ENCODE results near the gene BRAT1. TPM values are rescaled to one million over a fixed set of nuclear protein-coding genes. Genes with fewer than 3 reads are reported as not detected.
A peak's percentile ranks its signal among the peaks of the same experiment; 100 is the strongest.

Gene BRAT1
- total and polyA plus RNA-seq, 2 donors from 2014 or later = 18.7 to 23.7 TPM

DNA sequence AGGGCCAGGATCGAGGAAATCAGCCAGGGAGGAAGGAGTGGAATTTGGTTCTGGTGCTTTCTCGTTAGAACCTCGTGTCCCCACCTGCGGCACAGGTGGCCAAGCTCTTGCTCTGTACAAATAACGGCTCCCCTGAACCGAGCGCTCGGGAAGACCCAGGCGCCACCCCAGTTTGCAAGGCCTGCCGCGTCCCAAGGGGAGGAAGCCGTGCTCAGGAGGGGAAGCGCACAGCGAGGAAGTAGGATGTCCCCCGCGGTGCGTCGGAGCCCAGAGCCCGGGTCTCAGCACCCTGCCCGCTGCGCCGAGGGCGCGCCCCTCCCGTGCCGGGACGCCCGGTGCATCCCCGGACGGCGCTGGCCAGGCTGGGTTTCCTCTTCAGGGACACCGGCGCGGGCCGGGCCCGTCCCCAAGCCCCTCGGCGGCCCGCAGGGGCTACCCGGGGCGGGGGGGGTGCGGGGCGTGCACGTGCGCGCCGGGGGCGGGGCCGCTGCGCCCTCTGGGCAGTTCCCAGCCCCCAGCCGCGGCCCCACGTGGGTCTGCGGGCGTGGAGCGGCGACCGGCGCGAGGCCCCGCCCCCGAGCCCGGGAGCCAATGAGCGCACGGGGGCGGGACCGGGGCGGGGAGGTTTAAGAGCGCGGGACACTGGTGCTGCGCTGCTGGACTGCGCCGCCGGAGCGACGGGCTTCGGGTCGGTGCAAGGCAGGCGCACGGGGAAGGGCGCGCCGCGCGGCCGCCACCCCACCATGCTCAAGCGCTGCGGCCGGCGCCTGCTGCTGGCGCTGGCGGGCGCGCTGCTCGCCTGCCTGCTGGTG lies 36.0 kb downstream of the BRAT1 start, which contains the start of gene LFNG:
LFNG (plus strand) TSS at position 656 of the 812 bp plus-strand sequence; CDS start at position 744, 88 bp downstream.
- intact Hi-C loops (cut with DNase I) = no loop called here
- Histone ChIP-seq H3K36me3 (ENCODE audit: control insufficient read depth in 2 of 3, insufficient read depth in 3 of 3, low read length in 3 of 3) (no peaks in the 10 kb centered on the region), H3K9ac (ENCODE audit: low read length in 3 of 3) (peak within 1 kb of the TSS; percentile 19 to 43 (median 39)), H3K4me1 (ENCODE audit: control insufficient read depth in 2 of 3, insufficient read depth in 2 of 3, low read depth in 1 of 3, low read length in 3 of 3) (peaks cover 0 to 33% (median 0%) of the 10 kb centered on the region in 3 donors), H3K27ac (ENCODE audit: low read depth in 2 of 2, low read length in 2 of 2) (peak within 1 kb of the TSS; percentile 32 to 47), H3K9me3 (ENCODE audit: control insufficient read depth in 2 of 3, insufficient read depth in 1 of 3, low read length in 3 of 3) (no peaks in the 10 kb centered on the region), H3K27me3 (ENCODE audit: control insufficient read depth, insufficient read depth, low read length) (no peaks in the 10 kb centered on the region), H3K4me3 (ENCODE audit: low read length in 3 of 3) (peak within 1 kb of the TSS; percentile 45 to 72 (median 49))
- peak; percentile 27 for TF ChIP-seq CTCF (IDR thresholded peaks at IDR 0.05; ENCODE audit: borderline replicate concordance, extremely low read depth, insufficient read depth)
- DNase-seq (peak; percentile 87 to 97 (median 95)), FAIRE-seq (no peak)

- peak overlapping the region in 2 of 3 donors; percentile 45 to 57 for H3K4me3 ChIP-seq (ENCODE audit: low read length in 3 of 3)
- intact Hi-C loops (cut with DNase I) = no loop called here
- H3K27me3 ChIP-seq (ENCODE audit: control insufficient read depth, insufficient read depth, low read length) = no peaks in the 10 kb centered on the region
- H3K36me3 ChIP-seq (ENCODE audit: control insufficient read depth in 2 of 3, insufficient read depth in 3 of 3, low read length in 3 of 3) = no peaks in the 10 kb centered on the region
- DNase-seq (peak in 3 of 5 donors; percentile 62 to 81 (median 73)), FAIRE-seq (no peak)
- H3K9me3 ChIP-seq (ENCODE audit: control insufficient read depth in 2 of 3, insufficient read depth in 1 of 3, low read length in 3 of 3) = no peaks in the 10 kb centered on the region
- no peak for TF ChIP-seq CTCF (IDR thresholded peaks at IDR 0.05; ENCODE audit: borderline replicate concordance, extremely low read depth, insufficient read depth)
- peak overlapping the region; percentile 32 to 47 for H3K27ac ChIP-seq (ENCODE audit: low read depth in 2 of 2, low read length in 2 of 2)
- H3K4me1 ChIP-seq (ENCODE audit: control insufficient read depth in 2 of 3, insufficient read depth in 2 of 3, low read depth in 1 of 3, low read length in 3 of 3) = peaks cover 0 to 28% (median 0%) of the 10 kb centered on the region in 3 donors
- no peak overlapping the region for H3K9ac ChIP-seq (ENCODE audit: low read length in 3 of 3)
Observed at GRCh38 chr7:2518737-2519118, 36.6 kb downstream of the BRAT1 start.

GRCh38 chr7:2517678-2518507 lies 37.4 kb downstream of the BRAT1 start:
- FAIRE-seq = no peak
- H3K9ac ChIP-seq (ENCODE audit: low read length in 3 of 3) = no peak overlapping the region
- TF ChIP-seq CTCF (IDR thresholded peaks at IDR 0.05; ENCODE audit: borderline replicate concordance, extremely low read depth, insufficient read depth) = no peak
- peak in 1 of 5 donors; percentile 75 for DNase-seq
- no peaks in the 10 kb centered on the region for H3K9me3 ChIP-seq (ENCODE audit: control insufficient read depth in 2 of 3, insufficient read depth in 1 of 3, low read length in 3 of 3)
- no peak overlapping the region for H3K4me3 ChIP-seq (ENCODE audit: low read length in 3 of 3)
- H3K27me3 ChIP-seq (ENCODE audit: control insufficient read depth, insufficient read depth, low read length) = no peaks in the 10 kb centered on the region
- peaks cover 0 to 23% (median 0%) of the 10 kb centered on the region in 3 donors for H3K4me1 ChIP-seq (ENCODE audit: control insufficient read depth in 2 of 3, insufficient read depth in 2 of 3, low read depth in 1 of 3, low read length in 3 of 3)
- H3K27ac ChIP-seq (ENCODE audit: low read depth in 2 of 2, low read length in 2 of 2) = peak overlapping the region; percentile 23 to 32
- H3K36me3 ChIP-seq (ENCODE audit: control insufficient read depth in 2 of 3, insufficient read depth in 3 of 3, low read length in 3 of 3) = no peaks in the 10 kb centered on the region
- intact Hi-C loops (cut with DNase I) = no loop called here

All from kidney (tissue), 14 donors.